Left renal pelvis (tissue), 4 donors: ENCODE measurements around the gene ECD. TPM values are rescaled to one million over a fixed set of nuclear protein-coding genes. Genes with fewer than 3 reads are reported as not detected.
"Not testable (repeated sequence)": the region's sequence is repeated elsewhere in the genome, so short reads cannot be mapped to it uniquely, and the experiment has no call there.

ENCODE experiments used
- DNase-seq, 4 donors: peaks; one replicate each; pipeline ENCODE4 v3.0.0-alpha.2; 2013; ENCODE audit warnings: low read depth in 4 of 4, low spot score in 3 of 4
- polyA plus RNA-seq, 4 donors: library from polyadenylated mRNA; unstranded; fragments of 120-200 nt; gene quantifications; one replicate each; pipeline ENCODE4 v1.2.1, GENCODE V29; 2013; ENCODE audit not compliant: insufficient read length in 4 of 4

Gene ECD
- polyA plus RNA-seq, 4 donors = 34.9 to 44.0 (median 39.1) TPM

DNA sequence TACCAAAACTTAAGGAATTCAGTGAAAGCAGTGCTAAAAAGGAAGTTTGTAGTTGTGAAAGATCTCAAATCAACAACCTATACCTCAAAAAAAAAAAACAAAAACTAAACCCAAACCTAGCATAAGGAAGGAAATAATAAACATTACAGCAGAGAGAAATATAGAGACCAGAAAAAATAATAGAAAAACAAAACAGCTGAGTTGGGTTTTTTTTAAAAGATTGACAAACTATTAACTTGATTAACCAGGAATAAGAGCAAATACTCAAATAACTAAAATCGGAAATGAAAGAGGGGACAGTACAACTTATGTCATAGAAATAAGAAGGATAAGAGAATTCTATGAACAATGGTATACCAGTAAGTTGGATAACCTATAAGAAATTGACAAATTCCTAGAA lies 6.7 kb downstream of the ECD start:
- DNase-seq = no peak

- peak in 2 of 4 donors; percentile 21 to 25 for DNase-seq
Observed at GRCh38 chr10:73159038-73159648, 8.7 kb downstream of the ECD start.

GRCh38 chr10:73156054-73156453 lies 11.8 kb downstream of the ECD start:
- no peak for DNase-seq

DNA sequence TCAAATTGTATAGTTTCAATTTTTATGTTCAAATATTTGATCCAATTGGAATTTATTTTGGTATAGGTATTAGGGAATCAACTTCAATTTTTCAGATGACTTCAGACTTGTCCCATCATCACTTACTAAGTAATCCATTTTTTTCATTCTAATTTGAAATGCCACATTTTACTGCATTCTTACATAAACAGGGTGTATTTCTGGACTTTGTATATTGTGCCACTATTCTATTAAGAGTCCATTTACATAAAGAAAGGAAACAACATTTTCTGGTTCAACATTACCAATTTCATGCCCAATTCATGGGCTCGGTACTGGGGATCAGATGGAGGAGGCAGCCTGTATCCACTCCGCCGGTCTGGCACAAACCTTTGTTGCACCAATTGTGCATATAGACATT lies 15.8 kb downstream of the ECD start:
- no peak for DNase-seq

DNA sequence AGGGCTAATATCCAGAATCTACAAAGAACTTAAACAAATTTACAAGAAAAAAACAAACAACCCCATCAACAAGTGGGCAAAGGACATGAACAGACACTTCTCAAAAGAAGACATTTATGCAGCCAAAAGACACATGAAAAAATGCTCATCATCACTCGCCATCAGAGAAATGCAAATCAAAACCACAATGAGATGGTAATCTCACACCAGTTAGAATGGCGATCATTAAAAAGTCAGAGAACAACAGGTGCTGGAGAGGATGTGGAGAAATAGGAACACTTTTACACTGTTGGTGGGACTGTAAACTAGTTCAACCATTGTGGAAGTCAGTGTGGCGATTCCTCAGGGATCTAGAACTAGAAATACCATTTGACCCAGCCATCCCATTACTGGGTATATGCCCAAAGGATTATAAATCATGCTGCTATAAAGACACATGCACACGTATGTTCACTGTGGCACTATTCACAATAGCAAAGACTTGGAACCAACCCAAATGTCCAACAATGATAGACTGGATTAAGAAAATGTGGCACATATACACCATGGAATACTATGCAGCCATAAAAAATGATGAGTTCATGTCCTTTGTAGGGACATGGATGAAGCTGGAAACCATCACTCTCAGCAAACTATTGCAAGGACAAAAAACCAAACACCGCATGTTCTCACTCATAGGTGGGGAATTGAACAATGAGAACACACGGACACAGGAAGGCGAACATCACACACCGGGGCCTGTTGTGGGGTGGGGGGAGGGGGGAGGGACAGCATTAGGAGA lies 17.0 kb downstream of the ECD start:
- not testable (repeated sequence) for DNase-seq

GRCh38 chr10:73141603-73142002 lies 26.2 kb downstream of the ECD start:
- no peak for DNase-seq

DNA sequence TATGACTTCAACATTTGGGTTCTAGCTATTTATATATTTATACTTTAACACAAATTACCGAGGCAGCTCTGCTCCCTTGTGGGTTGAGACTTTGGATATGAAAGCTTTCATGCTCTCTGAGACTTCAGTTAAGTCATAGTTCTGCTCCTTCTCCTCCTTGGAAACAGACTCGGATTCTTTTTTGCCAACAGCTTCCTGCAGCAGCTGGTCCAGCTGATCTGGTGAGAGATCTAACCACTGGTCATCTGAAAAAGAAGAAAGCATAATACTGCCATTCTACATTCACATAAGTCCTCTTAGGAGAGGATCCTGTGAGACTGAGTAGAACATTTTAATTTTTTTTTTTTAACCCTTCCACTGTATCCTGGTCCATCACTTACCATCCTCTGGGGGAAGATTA lies 28.6 kb downstream of the ECD start:
- DNase-seq = no peak

- no peak for DNase-seq
Observed at GRCh38 chr10:73136627-73137026, 31.2 kb downstream of the ECD start.

DNA sequence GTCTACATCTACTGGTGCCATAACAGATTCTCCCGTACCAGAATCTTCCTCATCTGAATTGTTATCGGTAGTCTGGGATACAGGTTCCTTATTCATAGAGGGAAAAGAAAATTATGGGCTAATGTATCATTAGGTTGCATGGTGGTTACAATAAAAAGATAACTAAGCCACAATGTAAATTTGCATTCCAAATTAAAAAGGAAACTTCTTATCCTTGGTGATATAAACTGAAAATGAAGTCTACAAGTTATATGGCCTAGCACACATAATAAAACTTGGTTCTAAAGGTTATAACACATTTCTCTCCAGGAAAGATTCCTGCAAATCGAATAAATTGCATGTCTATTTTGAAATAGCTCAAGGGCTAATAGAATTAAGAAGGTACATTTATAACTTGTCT lies 33.1 kb downstream of the ECD start:
- DNase-seq = no peak

DNA sequence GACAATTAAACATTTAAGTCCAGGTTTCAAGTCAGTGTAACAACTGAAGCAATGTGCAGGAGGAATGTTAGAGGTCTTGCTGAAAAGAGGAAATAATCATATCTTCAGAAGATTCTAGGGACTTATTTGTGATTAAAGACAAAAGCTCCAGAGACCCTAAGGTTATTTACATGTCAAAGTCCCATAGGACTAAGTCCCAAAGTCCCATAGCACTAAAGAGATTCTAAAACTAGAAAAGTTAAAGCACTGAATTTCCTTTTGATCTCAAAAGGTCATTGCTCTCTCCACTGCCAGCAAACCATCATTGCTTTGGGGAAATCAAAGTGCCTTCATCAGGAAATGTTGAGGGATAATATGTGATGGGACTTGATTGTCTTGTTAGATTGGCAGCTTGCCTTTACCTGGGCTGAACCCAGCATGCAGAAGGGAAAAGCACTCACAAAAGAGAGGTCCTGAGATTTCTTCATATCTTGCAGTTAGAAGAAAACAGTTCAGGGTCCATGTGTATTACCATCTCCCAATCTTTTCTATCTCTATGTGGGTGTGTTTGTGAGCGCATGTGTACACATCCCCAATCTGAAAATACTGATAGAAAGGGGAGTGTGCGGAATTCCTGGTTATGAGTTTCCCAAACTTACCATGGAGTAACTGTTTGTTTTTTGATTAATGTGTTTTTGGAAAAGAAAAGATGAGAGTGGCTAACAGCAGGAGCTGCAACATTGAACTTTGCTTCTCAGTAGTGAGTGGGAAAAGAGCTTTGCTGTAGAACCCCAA lies 35.7 kb downstream of the ECD start:
- no peak for DNase-seq

- DNase-seq = no peak
Observed at GRCh38 chr10:73131301-73131700, 36.5 kb downstream of the ECD start.

GRCh38 chr10:73126343-73126742 lies 41.5 kb downstream of the ECD start:
- no peak for DNase-seq

- DNase-seq = no peak
Observed at GRCh38 chr10:73119952-73120351, 47.9 kb downstream of the ECD start.

DNA sequence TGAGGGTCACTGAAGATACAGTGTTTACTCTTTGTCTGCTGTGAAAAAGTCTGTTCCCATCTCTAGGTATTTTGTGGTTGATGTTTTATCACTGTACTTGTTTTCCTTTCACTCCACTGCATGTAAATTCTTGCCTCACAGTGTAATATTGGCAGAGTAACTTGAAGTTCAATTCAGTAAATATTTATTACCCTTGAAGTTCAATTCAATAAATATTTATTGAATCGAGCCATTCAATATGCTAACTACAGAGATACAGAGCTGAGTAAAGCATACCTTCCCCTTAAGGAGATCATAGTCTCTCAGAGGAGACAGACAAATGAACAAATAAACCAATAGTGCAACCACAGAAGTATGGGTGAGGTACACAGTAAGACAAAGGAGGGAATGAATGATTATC lies 48.4 kb downstream of the ECD start:
- DNase-seq = no peak

GRCh38 chr10:73117976-73118743 lies 49.6 kb downstream of the ECD start:
- DNase-seq = no peak

- DNase-seq = no peak
Observed at GRCh38 chr10:73116017-73116416, 51.8 kb downstream of the ECD start.

GRCh38 chr10:73113551-73113950 lies 54.3 kb downstream of the ECD start:
- DNase-seq = no peak

GRCh38 chr10:73112032-73112431 lies 55.8 kb downstream of the ECD start:
- DNase-seq = not testable (repeated sequence)

DNA sequence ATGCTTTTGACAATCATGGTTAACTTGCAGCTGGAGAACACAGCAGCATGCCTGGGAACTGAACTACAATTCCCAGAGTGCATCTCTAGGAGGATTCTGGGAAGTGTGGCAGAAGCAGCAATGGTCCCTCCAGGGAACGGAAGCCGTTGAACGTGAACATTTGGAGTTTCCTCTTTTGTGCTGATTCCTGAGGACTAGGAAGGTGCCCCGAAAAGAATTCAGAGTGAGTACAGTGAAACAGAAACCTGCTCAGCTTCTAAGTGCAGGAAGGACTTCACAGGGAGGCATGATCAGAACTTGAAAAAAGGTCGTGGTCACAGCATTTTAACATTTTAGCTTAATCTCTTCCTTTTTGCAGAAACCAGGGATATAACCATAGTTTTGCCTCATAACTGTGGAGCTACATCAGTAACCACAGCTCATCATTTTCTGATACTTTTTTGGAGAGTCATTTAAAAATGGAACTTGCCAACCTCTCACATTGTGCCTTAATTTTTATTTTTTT lies 57.4 kb downstream of the ECD start, which contains the start of gene NUDT13:
Gene NUDT13 (plus strand): TSS at position 111 of the 505 bp plus-strand sequence. CDS start 3,911 bp downstream, outside the sequence.
- peak; percentile 68 to 83 (median 74) for DNase-seq

DNA sequence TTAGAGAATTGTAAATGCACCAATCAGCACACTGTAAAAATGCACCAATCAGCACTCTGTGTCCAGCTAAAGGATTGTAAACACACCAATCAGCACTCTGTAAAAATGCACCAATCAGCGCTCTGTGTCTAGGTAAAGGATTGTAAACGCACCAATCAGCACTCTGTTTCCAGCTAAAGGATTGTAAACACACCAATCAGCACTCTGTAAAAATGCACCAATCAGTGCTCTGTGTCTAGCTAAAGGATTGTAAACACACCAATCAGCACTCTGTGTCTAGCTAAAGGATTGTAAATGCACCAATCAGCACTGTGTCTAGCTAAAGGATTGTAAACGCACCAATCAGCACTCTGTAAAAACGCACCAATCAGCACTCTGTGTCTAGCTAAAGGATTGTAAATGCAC lies 58.6 kb downstream of the ECD start:
- DNase-seq = not testable (repeated sequence)
